Measurements from ENCODE around the gene SARNP.
A peak's percentile ranks its signal among the peaks of the same experiment; 100 is the strongest.

SARNP gene

DNA sequence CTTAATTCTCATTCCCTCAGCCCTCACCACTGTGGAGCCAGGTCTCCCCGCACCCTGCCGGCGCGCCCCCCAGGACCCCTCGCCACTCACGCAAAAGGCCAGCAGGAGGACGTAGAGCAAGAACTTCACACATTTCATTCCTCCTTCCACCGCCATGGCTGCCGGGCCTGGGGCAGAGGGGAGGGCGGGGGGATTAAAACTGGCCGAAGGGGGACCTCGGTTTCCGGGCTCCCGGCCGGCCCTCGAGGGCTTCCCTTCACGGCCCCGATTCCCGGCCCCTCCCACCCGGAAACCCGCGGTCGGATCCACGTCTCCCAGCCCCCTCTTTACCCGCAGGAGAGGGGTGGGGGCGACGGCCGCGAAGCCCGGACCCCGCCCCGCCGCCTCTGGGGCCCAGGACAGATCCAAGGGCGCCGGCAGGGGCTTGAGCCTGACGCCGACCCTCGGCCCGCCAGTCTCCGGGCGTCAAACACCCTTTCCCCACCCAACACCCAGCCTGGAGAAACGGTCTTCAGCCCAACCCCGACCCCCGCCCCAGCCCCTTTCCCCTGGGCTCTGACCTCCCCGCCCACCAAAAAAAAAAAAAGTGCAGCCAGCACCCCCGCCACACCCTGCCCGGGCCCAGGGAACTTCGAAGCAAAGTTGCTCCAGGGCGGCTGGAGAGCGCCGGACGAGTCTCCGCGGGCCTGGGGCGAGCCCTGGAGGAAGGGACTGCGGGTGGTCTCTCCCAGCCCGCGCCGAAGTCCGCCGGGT is 89.2 kb downstream of the SARNP start:
- Histone ChIP-seq H3K4me1 (ENCODE audit: control insufficient read depth in 2 of 2, insufficient read depth in 2 of 2, low read length in 2 of 2) (peaks cover 43 to 48% of the 10 kb centered on the region in 2 donors), H3K36me3 (ENCODE audit: control insufficient read depth in 2 of 2, insufficient read depth in 2 of 2, low read length in 2 of 2) (peaks cover 26 to 34% of the 10 kb centered on the region in 2 donors), H3K27ac (ENCODE audit: low read depth in 2 of 2, low read length in 2 of 2) (peak overlapping the region; percentile 93 to 99), H3K9ac (ENCODE audit: low read depth in 1 of 2, low read length in 2 of 2) (peak overlapping the region; percentile 90 to 96), H3K27me3 (ENCODE audit: control insufficient read depth in 2 of 2, insufficient read depth in 2 of 2, low read length in 2 of 2) (no peaks in the 10 kb centered on the region), H3K9me3 (ENCODE audit: control insufficient read depth in 2 of 2, low read length in 2 of 2) (no peaks in the 10 kb centered on the region), H3K4me3 (ENCODE audit: low read length in 2 of 2) (peak overlapping the region; percentile 88 to 93)

DNA sequence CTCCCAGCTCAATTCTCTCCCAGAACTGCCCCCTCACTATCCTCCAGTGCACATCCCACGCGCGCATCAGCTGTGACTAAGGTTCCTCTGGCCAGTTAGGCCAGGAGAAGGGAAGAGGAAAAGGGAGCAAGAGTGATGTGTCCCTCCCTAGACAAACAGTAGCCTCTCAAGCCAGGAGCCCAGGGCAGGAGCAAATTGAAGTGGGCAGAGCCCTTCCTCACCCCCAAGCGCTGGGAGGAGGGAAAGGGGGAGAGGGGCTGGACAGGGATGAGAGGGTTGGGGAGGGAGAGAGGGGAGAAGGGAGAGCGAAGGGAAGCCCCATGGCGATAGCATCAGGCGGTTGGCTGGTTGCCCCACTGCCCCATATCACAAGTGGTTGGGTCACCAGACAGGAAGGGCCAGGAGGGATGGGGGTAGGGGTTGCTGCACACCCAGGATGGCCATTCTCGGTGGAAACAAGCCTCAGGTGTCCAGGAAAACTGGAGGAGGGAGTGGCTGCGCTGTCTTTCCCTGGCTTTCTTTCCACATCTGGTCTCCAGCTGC is 89.8 kb downstream of the SARNP start:
- peaks cover 43 to 52% of the 10 kb centered on the region in 2 donors for H3K4me1 ChIP-seq (ENCODE audit: control insufficient read depth in 2 of 2, insufficient read depth in 2 of 2, low read length in 2 of 2)
- peak overlapping the region; percentile 90 to 96 for H3K9ac ChIP-seq (ENCODE audit: low read depth in 1 of 2, low read length in 2 of 2)
- H3K27me3 ChIP-seq (ENCODE audit: control insufficient read depth in 2 of 2, insufficient read depth in 2 of 2, low read length in 2 of 2) = no peaks in the 10 kb centered on the region
- H3K4me3 ChIP-seq (ENCODE audit: low read length in 2 of 2) = peak overlapping the region; percentile 88 to 93
- peak overlapping the region; percentile 93 to 99 for H3K27ac ChIP-seq (ENCODE audit: low read depth in 2 of 2, low read length in 2 of 2)
- no peaks in the 10 kb centered on the region for H3K9me3 ChIP-seq (ENCODE audit: control insufficient read depth in 2 of 2, low read length in 2 of 2)
- peaks cover 29 to 37% of the 10 kb centered on the region in 2 donors for H3K36me3 ChIP-seq (ENCODE audit: control insufficient read depth in 2 of 2, insufficient read depth in 2 of 2, low read length in 2 of 2)

DNA sequence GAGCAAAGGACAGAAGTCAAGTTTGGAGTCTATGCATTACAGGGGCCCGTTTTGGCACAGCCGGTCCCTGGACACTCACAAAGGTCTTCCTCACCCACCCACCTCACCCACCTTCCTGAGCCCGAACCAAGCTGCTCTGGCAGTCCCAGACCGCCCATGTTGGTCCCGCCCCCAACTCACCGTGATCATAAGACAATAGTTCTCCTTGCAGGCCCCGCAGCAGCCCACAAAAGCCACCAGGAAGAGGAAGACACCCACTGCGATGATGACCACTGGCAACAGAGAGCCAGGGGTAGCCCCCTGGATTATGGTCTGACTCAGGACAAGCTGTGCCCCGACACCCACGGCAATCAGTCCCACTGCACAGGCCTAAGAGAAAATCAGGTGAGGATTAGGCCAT is 90.6 kb downstream of the SARNP start:
- no peaks in the 10 kb centered on the region for H3K27me3 ChIP-seq (ENCODE audit: control insufficient read depth in 2 of 2, insufficient read depth in 2 of 2, low read length in 2 of 2)
- H3K36me3 ChIP-seq (ENCODE audit: control insufficient read depth in 2 of 2, insufficient read depth in 2 of 2, low read length in 2 of 2) = peaks cover 29 to 34% of the 10 kb centered on the region in 2 donors
- H3K4me1 ChIP-seq (ENCODE audit: control insufficient read depth in 2 of 2, insufficient read depth in 2 of 2, low read length in 2 of 2) = peaks cover 43 to 54% of the 10 kb centered on the region in 2 donors
- peak overlapping the region; percentile 93 to 99 for H3K27ac ChIP-seq (ENCODE audit: low read depth in 2 of 2, low read length in 2 of 2)
- peak overlapping the region; percentile 88 to 93 for H3K4me3 ChIP-seq (ENCODE audit: low read length in 2 of 2)
- H3K9ac ChIP-seq (ENCODE audit: low read depth in 1 of 2, low read length in 2 of 2) = peak overlapping the region; percentile 90 to 96
- H3K9me3 ChIP-seq (ENCODE audit: control insufficient read depth in 2 of 2, low read length in 2 of 2) = no peaks in the 10 kb centered on the region

DNA sequence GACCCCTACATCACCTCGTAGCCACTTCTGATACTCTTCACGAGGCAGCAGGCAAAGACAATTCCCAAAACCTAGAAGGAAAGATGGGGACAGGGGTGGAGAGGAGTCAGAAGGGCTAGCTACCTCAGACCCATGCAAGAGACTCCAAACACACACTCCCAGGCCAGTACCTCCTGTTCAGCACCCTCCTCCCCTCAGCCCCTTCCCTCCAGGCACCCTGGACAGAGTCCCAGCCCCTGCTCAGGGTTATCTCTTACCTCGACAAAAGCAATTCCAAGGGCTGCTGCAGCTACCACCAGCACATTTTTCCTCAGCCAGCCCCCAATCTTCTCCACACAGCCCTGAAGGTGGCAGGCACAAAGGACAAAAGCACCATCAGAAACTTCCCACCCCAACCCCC is 92.0 kb downstream of the SARNP start:
- peaks cover 29 to 34% of the 10 kb centered on the region in 2 donors for H3K36me3 ChIP-seq (ENCODE audit: control insufficient read depth in 2 of 2, insufficient read depth in 2 of 2, low read length in 2 of 2)
- H3K9me3 ChIP-seq (ENCODE audit: control insufficient read depth in 2 of 2, low read length in 2 of 2) = no peaks in the 10 kb centered on the region
- no peak overlapping the region for H3K27ac ChIP-seq (ENCODE audit: low read depth in 2 of 2, low read length in 2 of 2)
- no peaks in the 10 kb centered on the region for H3K27me3 ChIP-seq (ENCODE audit: control insufficient read depth in 2 of 2, insufficient read depth in 2 of 2, low read length in 2 of 2)
- no peak overlapping the region for H3K9ac ChIP-seq (ENCODE audit: low read depth in 1 of 2, low read length in 2 of 2)
- H3K4me1 ChIP-seq (ENCODE audit: control insufficient read depth in 2 of 2, insufficient read depth in 2 of 2, low read length in 2 of 2) = peaks cover 52 to 66% of the 10 kb centered on the region in 2 donors
- no peak overlapping the region for H3K4me3 ChIP-seq (ENCODE audit: low read length in 2 of 2)

DNA sequence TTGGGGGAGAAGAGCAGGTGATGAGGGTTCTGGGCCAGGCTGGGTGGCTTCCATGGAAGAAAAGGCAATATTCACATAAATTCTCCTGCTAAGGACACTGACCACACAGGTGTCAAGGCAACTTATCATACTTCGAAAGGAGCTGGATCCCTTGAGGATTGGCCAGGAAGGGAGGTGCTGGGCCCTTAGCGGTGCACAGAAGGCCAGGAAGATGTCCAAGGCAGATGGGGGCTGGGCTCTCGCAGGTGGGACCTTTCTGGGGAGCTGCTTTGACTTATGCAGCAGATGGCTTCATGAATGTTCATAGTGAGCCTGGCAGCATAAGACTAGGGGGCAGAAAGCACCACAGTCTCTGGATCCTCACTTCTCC is 92.6 kb downstream of the SARNP start:
- H3K27ac ChIP-seq (ENCODE audit: low read depth in 2 of 2, low read length in 2 of 2) = peak overlapping the region in 1 of 2 donors; percentile 32
- no peaks in the 10 kb centered on the region for H3K9me3 ChIP-seq (ENCODE audit: control insufficient read depth in 2 of 2, low read length in 2 of 2)
- no peak overlapping the region for H3K4me3 ChIP-seq (ENCODE audit: low read length in 2 of 2)
- H3K27me3 ChIP-seq (ENCODE audit: control insufficient read depth in 2 of 2, insufficient read depth in 2 of 2, low read length in 2 of 2) = no peaks in the 10 kb centered on the region
- peaks cover 52 to 64% of the 10 kb centered on the region in 2 donors for H3K4me1 ChIP-seq (ENCODE audit: control insufficient read depth in 2 of 2, insufficient read depth in 2 of 2, low read length in 2 of 2)
- H3K36me3 ChIP-seq (ENCODE audit: control insufficient read depth in 2 of 2, insufficient read depth in 2 of 2, low read length in 2 of 2) = peaks cover 29 to 36% of the 10 kb centered on the region in 2 donors
- no peak overlapping the region for H3K9ac ChIP-seq (ENCODE audit: low read depth in 1 of 2, low read length in 2 of 2)

DNA sequence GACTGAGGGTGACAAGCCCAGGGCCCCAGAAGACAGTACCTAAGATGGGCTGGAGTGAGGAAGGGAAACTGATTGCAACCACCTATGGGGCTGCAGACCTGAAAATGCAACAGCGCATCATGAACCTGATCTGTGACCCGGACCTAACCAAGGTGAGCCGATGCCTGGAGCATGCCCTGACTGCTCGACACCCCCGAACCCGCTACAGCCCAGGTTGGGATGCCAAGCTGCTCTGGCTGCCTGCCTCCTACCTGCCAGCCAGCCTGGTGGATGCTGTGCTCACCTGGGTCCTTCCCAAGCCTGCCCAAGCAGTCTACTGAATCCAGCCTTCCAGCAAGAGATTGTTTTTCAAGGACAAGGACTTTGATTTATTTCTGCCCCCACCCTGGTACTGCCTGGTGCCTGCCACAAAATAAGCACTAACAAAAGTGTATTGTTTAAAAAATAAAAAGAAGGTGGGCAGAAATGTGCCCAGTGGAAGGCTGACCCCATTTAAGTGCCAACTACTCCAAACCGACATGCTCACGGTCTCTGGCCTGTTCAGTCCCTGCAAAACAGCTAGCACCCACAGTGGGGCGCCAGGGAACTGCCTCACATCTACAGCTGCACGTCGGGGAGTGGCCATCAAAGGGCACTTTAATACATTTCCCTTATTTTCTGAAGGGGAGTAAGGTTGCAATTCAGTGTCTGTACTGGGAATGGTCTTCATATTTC is 93.1 kb downstream of the SARNP start:
- peak overlapping the region in 1 of 2 donors; percentile 14 for H3K9ac ChIP-seq (ENCODE audit: low read depth in 1 of 2, low read length in 2 of 2)
- peaks cover 52 to 64% of the 10 kb centered on the region in 2 donors for H3K4me1 ChIP-seq (ENCODE audit: control insufficient read depth in 2 of 2, insufficient read depth in 2 of 2, low read length in 2 of 2)
- H3K4me3 ChIP-seq (ENCODE audit: low read length in 2 of 2) = no peak overlapping the region
- no peaks in the 10 kb centered on the region for H3K27me3 ChIP-seq (ENCODE audit: control insufficient read depth in 2 of 2, insufficient read depth in 2 of 2, low read length in 2 of 2)
- H3K9me3 ChIP-seq (ENCODE audit: control insufficient read depth in 2 of 2, low read length in 2 of 2) = no peaks in the 10 kb centered on the region
- H3K36me3 ChIP-seq (ENCODE audit: control insufficient read depth in 2 of 2, insufficient read depth in 2 of 2, low read length in 2 of 2) = peaks cover 29 to 37% of the 10 kb centered on the region in 2 donors
- peak overlapping the region in 1 of 2 donors; percentile 32 for H3K27ac ChIP-seq (ENCODE audit: low read depth in 2 of 2, low read length in 2 of 2)

DNA sequence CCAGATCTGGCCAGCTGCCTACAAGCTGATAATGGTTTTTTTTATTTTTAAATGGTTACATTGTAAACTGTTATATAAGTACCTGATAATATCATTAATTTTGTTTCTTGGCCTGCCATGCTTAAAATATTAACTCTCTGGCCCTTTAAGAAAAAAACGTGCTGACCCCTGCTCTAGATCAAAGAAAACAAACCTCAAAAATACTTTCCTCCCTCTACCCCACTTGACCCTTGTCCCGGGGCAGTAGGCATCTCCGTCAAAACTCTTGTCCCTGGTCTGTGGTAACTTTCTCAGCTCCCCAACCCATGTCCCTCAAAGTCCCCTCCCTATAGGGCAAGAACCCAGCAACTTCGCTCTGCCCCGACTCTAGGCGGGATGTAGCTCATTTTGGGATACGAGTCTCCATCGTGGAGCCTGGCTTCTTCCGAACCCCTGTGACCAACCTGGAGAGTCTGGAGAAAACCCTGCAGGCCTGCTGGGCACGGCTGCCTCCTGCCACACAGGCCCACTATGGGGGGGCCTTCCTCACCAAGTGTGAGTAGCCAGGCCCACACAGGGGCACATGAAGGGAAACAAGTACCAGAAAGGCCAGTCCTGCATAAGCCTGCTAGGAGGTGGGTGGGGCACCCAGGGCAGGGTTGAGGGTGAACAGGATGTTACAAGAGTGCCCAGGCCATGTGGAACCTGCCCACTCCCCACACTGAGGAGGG is 93.9 kb downstream of the SARNP start:
- H3K9ac ChIP-seq (ENCODE audit: low read depth in 1 of 2, low read length in 2 of 2) = peak overlapping the region in 1 of 2 donors; percentile 14
- H3K36me3 ChIP-seq (ENCODE audit: control insufficient read depth in 2 of 2, insufficient read depth in 2 of 2, low read length in 2 of 2) = peaks cover 29 to 37% of the 10 kb centered on the region in 2 donors
- no peaks in the 10 kb centered on the region for H3K27me3 ChIP-seq (ENCODE audit: control insufficient read depth in 2 of 2, insufficient read depth in 2 of 2, low read length in 2 of 2)
- H3K4me1 ChIP-seq (ENCODE audit: control insufficient read depth in 2 of 2, insufficient read depth in 2 of 2, low read length in 2 of 2) = peaks cover 58 to 70% of the 10 kb centered on the region in 2 donors
- H3K27ac ChIP-seq (ENCODE audit: low read depth in 2 of 2, low read length in 2 of 2) = peak overlapping the region in 1 of 2 donors; percentile 17
- H3K9me3 ChIP-seq (ENCODE audit: control insufficient read depth in 2 of 2, low read length in 2 of 2) = no peaks in the 10 kb centered on the region
- no peak overlapping the region for H3K4me3 ChIP-seq (ENCODE audit: low read length in 2 of 2)

DNA sequence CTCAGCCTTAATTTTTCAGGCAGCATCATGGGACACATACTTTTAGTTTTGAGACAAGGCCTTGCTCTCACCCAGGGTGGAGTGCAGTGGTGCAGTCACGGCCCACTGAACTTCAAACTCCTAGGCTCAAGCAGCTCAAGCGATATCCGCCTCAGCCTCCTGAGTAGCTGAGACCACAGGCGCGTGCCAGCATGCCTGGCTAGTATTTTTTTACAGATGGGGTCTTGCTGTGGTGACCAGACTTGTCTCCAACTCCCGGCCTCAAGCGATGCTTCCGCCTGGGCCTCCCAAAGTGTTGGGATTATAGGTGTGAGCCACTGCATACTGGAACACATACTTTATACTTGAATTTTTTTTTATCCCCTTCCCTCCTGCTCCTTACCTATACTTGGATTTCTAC is 94.6 kb downstream of the SARNP start:
- Histone ChIP-seq H3K4me1 (ENCODE audit: control insufficient read depth in 2 of 2, insufficient read depth in 2 of 2, low read length in 2 of 2) (peaks cover 65 to 77% of the 10 kb centered on the region in 2 donors), H3K4me3 (ENCODE audit: low read length in 2 of 2) (peak overlapping the region in 1 of 2 donors; percentile 20), H3K27me3 (ENCODE audit: control insufficient read depth in 2 of 2, insufficient read depth in 2 of 2, low read length in 2 of 2) (no peaks in the 10 kb centered on the region), H3K36me3 (ENCODE audit: control insufficient read depth in 2 of 2, insufficient read depth in 2 of 2, low read length in 2 of 2) (peaks cover 29 to 37% of the 10 kb centered on the region in 2 donors), H3K27ac (ENCODE audit: low read depth in 2 of 2, low read length in 2 of 2) (no peak overlapping the region), H3K9ac (ENCODE audit: low read depth in 1 of 2, low read length in 2 of 2) (no peak overlapping the region), H3K9me3 (ENCODE audit: control insufficient read depth in 2 of 2, low read length in 2 of 2) (no peaks in the 10 kb centered on the region)

DNA sequence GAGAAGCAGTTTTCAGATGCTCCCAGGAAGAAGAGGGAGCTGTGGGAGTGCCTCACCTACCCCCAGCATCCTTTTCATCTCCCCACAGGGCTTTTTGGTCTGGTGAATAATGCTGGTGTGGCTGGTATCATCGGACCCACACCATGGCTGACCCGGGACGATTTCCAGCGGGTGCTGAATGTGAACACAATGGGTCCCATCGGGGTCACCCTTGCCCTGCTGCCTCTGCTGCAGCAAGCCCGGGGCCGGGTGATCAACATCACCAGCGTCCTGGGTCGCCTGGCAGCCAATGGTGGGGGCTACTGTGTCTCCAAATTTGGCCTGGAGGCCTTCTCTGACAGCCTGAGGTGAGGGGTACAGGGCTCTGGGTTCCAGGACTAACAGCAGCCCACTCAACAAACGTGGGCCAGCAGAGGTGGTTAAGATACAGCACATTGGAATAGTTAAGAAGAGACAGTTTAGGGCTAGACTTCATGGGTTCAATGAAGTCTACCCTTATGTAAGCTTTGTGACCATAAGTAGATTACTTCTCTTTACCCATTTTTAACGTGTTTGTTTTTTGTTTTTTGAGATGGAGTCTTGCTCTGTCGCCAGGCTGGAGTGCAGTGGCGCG is 95.8 kb downstream of the SARNP start:
- Histone ChIP-seq H3K9me3 (ENCODE audit: control insufficient read depth in 2 of 2, low read length in 2 of 2) (no peaks in the 10 kb centered on the region), H3K27me3 (ENCODE audit: control insufficient read depth in 2 of 2, insufficient read depth in 2 of 2, low read length in 2 of 2) (no peaks in the 10 kb centered on the region), H3K4me1 (ENCODE audit: control insufficient read depth in 2 of 2, insufficient read depth in 2 of 2, low read length in 2 of 2) (peaks cover 65 to 77% of the 10 kb centered on the region in 2 donors), H3K9ac (ENCODE audit: low read depth in 1 of 2, low read length in 2 of 2) (peak overlapping the region; percentile 28 to 51), H3K27ac (ENCODE audit: low read depth in 2 of 2, low read length in 2 of 2) (peak overlapping the region; percentile 85 to 93), H3K36me3 (ENCODE audit: control insufficient read depth in 2 of 2, insufficient read depth in 2 of 2, low read length in 2 of 2) (peaks cover 27 to 36% of the 10 kb centered on the region in 2 donors), H3K4me3 (ENCODE audit: low read length in 2 of 2) (peak overlapping the region in 1 of 2 donors; percentile 49)

Measured in mucosa of rectum (tissue), 2 donors.